ENCODE data around the gene MESP1. TPM values are rescaled to one million over a fixed set of nuclear protein-coding genes. Genes with fewer than 3 reads are reported as not detected.

The MESP1 gene
- total and polyA plus RNA-seq, 10 of the 15 experiments (the other 5 are each of a cell fraction or from before 2014, with no cell fraction given) = 0.04 to 1.1 (median 0.57) TPM; not detected in 2

DNA sequence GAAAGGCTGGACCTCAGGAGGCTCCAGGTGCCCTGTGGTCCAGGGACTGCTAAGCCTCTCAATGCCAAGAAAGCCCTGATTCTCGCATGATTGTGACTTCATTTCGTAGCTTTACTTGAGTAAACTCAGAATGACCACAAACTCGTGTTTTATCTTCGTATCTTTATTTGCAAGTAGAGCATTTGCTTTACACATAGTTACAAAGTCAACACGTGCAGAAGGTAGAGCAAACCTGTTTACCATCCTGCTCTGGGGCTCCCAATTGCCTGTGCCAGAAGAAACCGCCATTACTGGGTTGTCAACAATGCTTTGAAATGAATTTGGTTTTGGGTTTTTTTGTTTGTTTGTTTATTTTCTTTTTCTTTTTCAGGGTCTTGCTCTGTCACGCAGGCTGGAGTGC lies 5.8 kb upstream of the MESP1 start:
- H3K9me3 ChIP-seq (replicated peaks; ENCODE audit: control insufficient read depth, insufficient read depth, low read length) = no peaks in the 10 kb centered on the region
- H2AFZ ChIP-seq (ENCODE audit: control insufficient read depth, low read depth, low read length) = no peak overlapping the region
- H3K9ac ChIP-seq (ENCODE audit: control insufficient read depth, insufficient read depth, low read length) = no peak overlapping the region
- FAIRE-seq = no peak
- H3K27ac ChIP-seq (ENCODE audit: control insufficient read depth, insufficient read depth) = no peak overlapping the region
- no peaks in the 10 kb centered on the region for H3K79me2 ChIP-seq (ENCODE audit: control insufficient read depth, insufficient read depth, low read length)
- H4K20me1 ChIP-seq (ENCODE audit: control insufficient read depth, insufficient read depth) = no peaks in the 10 kb centered on the region
- H3K4me1 ChIP-seq (ENCODE audit: control insufficient read depth, insufficient read depth, low read length) = peaks cover 11% of the 10 kb centered on the region
- no TSS peak for BruUV-seq (replicated peaks)
- POLR2A ChIA-PET = no interaction called here
- no peak overlapping the region for H3K4me2 ChIP-seq (ENCODE audit: control insufficient read depth, insufficient read depth)
- H3K36me3 ChIP-seq (ENCODE audit: control insufficient read depth in 2 of 2, insufficient read depth in 2 of 2, low read length in 1 of 2) = no peaks in the 10 kb centered on the region
- SMC1A ChIA-PET (ENCODE audit: uncharacterized antibody, unreplicated experiment) = interaction anchor here (7.9 kb wide), 1 partner anchor 119 kb away, joined by 132 read pairs; no protein-coding TSS in a partner anchor
- H3K4me3 ChIP-seq = no peak overlapping the region
- 25% methylated on average over 6 of the region's 7 CpGs for WGBS (ENCODE audit: insufficient coverage, insufficient replicate concordance, low lambda C conversion rate, missing lambda C conversion rate)
- in situ Hi-C loops (cut with MboI) = loop anchor here (5.0 to 10.0 kb wide), 2 partner anchors 120 to 338 kb away; no protein-coding TSS in a partner anchor
- no peak for ATAC-seq
- CTCF ChIA-PET = interaction anchor here (1.2 to 11.4 kb wide), 3 partner anchors 17 to 133 kb away, joined by 3 to 380 read pairs (median 5); no protein-coding TSS in a partner anchor
- RAD21 ChIA-PET (ENCODE audit: unreplicated experiment) = interaction anchor here (7.9 kb wide), 1 partner anchor 118 kb away, joined by 179 read pairs; no protein-coding TSS in a partner anchor
- no peaks in the 10 kb centered on the region for H3K27me3 ChIP-seq (replicated peaks in 1 of 2; ENCODE audit: control insufficient read depth in 2 of 2, insufficient read depth in 2 of 2, low read length in 1 of 2)
- DNase-seq (ENCODE audit: low read depth, low spot score) = no peak
- intact Hi-C loops (cut with micrococcal nuclease; ENCODE audit: unreplicated experiment) = loop anchor here (10.0 kb wide), 1 partner anchor 68 kb away; no protein-coding TSS in a partner anchor
- TF ChIP-seq ZBED1 (IDR thresholded peaks at IDR 0.05; ENCODE audit: borderline replicate concordance) (no peak), ETV6 (conservative IDR thresholded peaks at IDR 0.05 in 1 of 2, IDR thresholded peaks at IDR 0.05 in 1 of 2; ENCODE audit: borderline replicate concordance in 1 of 2, low read depth in 1 of 2) (no peak), NFXL1 (IDR thresholded peaks at IDR 0.05; ENCODE audit: borderline replicate concordance) (no peak), IRF4 (IDR thresholded peaks at IDR 0.05; ENCODE audit: low read depth, low read length) (no peak), NR2F1 (conservative IDR thresholded peaks at IDR 0.05) (no peak), BRCA1 (IDR thresholded peaks at IDR 0.05; ENCODE audit: low read depth, low read length) (no peak), MEF2A (IDR thresholded peaks at IDR 0.05; ENCODE audit: insufficient read depth, low read depth, low read length) (no peak), SMC3 (IDR thresholded peaks at IDR 0.05; ENCODE audit: borderline replicate concordance, low read length) (no peak), RBBP5 (conservative IDR thresholded peaks at IDR 0.05) (no peak), TAF1 (IDR thresholded peaks at IDR 0.05; ENCODE audit: borderline replicate concordance, low read depth, low read length) (no peak), BCL11A (IDR thresholded peaks at IDR 0.05; ENCODE audit: low read depth, low read length) (no peak), ZNF217 (IDR thresholded peaks at IDR 0.05) (no peak), SREBF2 (IDR thresholded peaks at IDR 0.05; ENCODE audit: low read length) (no peak), DPF2 (IDR thresholded peaks at IDR 0.05) (no peak), CBFB (IDR thresholded peaks at IDR 0.05; ENCODE audit: low read depth) (no peak), WRNIP1 (IDR thresholded peaks at IDR 0.05; ENCODE audit: borderline replicate concordance, low read depth, low read length) (no peak)
- TF ChIP-seq, protein P1, sequence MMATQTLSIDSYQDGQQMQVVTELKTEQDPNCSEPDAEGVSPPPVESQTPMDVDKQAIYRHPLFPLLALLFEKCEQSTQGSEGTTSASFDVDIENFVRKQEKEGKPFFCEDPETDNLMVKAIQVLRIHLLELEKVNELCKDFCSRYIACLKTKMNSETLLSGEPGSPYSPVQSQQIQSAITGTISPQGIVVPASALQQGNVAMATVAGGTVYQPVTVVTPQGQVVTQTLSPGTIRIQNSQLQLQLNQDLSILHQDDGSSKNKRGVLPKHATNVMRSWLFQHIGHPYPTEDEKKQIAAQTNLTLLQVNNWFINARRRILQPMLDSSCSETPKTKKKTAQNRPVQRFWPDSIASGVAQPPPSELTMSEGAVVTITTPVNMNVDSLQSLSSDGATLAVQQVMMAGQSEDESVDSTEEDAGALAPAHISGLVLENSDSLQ (IDR thresholded peaks at IDR 0.05) = no peak
- TF ChIP-seq, protein P2, sequence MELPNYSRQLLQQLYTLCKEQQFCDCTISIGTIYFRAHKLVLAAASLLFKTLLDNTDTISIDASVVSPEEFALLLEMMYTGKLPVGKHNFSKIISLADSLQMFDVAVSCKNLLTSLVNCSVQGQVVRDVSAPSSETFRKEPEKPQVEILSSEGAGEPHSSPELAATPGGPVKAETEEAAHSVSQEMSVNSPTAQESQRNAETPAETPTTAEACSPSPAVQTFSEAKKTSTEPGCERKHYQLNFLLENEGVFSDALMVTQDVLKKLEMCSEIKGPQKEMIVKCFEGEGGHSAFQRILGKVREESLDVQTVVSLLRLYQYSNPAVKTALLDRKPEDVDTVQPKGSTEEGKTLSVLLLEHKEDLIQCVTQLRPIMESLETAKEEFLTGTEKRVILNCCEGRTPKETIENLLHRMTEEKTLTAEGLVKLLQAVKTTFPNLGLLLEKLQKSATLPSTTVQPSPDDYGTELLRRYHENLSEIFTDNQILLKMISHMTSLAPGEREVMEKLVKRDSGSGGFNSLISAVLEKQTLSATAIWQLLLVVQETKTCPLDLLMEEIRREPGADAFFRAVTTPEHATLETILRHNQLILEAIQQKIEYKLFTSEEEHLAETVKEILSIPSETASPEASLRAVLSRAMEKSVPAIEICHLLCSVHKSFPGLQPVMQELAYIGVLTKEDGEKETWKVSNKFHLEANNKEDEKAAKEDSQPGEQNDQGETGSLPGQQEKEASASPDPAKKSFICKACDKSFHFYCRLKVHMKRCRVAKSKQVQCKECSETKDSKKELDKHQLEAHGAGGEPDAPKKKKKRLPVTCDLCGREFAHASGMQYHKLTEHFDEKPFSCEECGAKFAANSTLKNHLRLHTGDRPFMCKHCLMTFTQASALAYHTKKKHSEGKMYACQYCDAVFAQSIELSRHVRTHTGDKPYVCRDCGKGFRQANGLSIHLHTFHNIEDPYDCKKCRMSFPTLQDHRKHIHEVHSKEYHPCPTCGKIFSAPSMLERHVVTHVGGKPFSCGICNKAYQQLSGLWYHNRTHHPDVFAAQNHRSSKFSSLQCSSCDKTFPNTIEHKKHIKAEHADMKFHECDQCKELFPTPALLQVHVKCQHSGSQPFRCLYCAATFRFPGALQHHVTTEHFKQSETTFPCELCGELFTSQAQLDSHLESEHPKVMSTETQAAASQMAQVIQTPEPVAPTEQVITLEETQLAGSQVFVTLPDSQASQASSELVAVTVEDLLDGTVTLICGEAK (IDR thresholded peaks at IDR 0.05; ENCODE audit: borderline replicate concordance) = no peak

Measured in GM12878 (cell line).